ENCODE measurements around the gene THEMIS.
A peak's percentile ranks its signal among the peaks of the same experiment; 100 is the strongest.
"Not testable (repeated sequence)": the region's sequence is repeated elsewhere in the genome, so short reads cannot be mapped to it uniquely, and the experiment has no call there.

Gene THEMIS

DNA sequence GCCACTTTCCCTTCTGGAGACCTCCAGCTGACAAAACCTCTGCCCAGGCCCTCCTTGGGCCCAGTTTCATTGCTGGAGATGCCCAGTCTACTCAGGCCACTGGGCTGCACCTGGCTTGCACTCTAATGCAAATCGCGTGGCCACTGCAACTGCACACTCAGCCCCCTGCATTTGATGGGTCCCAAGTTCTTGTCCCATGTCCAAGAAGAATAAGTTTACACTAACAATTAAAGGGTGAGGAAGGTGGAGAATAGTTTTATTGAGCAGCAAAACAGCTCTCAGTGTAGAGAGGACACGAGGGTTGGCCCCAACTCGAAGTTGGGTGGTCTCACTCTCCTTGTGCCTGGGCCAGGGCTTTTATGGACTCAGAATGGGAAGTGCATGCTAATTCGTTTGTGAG, 31.9 kb upstream of the THEMIS start:
- Mint-ChIP-seq H3K4me1 (peaks cover 42% of the 10 kb centered on the region), H3K9me3 (peaks cover 35% of the 10 kb centered on the region), H3K27ac (peak overlapping the region; percentile 75), H3K27me3 (no peaks in the 10 kb centered on the region), H3K36me3 (peaks cover 46% of the 10 kb centered on the region), H3K4me3 (no peak overlapping the region)
- CTCF ChIA-PET: no interaction called here
- no peak for DNase-seq

DNA sequence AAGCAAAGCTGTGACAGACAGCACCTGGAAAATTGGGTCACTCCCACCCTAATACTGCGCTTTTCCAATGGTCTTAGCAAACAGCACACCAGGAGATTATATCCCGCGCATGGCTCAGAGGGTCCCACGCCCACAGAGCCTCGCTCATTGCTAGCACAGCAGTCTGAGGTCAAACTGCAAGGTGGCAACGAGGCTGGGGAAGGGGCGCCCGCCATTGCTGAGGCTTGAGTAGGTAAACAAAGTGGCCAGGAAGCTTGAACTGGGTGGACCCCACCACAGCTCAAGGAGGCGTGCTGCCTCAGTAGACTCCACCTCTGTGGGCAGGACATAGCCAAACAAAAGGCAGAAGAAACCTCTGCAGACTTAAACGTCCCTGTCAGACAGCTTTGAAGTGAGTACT, 25.6 kb upstream of the THEMIS start:
- H3K4me1 Mint-ChIP-seq: peaks cover 38% of the 10 kb centered on the region
- H3K36me3 Mint-ChIP-seq: peaks cover 50% of the 10 kb centered on the region
- CTCF ChIA-PET: interaction anchor here (1.1 kb wide), 1 partner anchor 44 kb away, joined by 3 read pairs; no protein-coding TSS in a partner anchor
- H3K4me3 Mint-ChIP-seq, H3K27ac Mint-ChIP-seq, DNase-seq, H3K27me3 Mint-ChIP-seq: not testable (repeated sequence)
- H3K9me3 Mint-ChIP-seq: peaks cover 48% of the 10 kb centered on the region

DNA sequence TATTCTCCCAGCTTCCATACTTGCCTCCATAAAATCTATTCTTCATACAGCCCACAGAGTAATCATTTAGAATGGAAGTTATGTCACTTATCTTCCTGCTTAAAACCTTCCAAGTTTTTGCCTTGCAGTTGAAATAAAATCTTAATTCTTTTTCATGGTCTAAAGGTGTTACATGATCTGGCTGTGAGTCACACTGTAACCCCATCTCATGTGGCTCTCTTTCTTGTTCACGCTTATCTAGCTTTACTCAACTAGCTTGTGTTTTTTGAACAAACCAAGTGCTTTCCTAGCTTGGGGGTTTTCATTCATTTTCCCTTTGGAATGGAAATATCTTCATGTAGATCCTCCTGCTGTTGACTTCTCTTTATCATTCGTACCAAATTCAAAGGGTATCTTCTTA, 23.6 kb upstream of the THEMIS start:
- CTCF ChIA-PET: interaction anchor here (0.7 kb wide), 1 partner anchor 43 kb away, joined by 3 read pairs; no protein-coding TSS in a partner anchor
- Mint-ChIP-seq H3K4me3 (no peak overlapping the region), H3K9me3 (peaks cover 40% of the 10 kb centered on the region), H3K27me3 (no peaks in the 10 kb centered on the region), H3K27ac (no peak overlapping the region), H3K4me1 (peaks cover 57% of the 10 kb centered on the region), H3K36me3 (peaks cover 41% of the 10 kb centered on the region)
- no peak for DNase-seq

DNA sequence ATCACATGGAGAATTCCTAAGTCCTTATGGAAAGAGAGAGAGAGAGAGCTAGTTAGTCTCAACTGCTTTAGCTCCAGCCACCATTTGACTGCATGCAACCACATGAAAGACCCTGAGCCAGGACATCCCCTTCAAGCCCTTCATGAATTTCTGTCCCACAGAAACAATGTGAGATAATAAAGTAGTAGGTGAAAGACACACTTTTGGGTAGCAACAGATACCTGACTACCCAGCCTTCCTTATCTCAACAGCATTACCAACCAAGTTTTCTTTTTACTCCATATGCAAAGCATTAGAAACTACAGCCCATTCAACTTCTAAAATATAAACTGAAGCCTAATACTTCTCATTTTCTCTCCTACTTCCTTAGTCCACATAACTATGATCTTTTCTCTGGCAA, 23.2 kb upstream of the THEMIS start:
- peaks cover 39% of the 10 kb centered on the region for H3K36me3 Mint-ChIP-seq
- peaks cover 61% of the 10 kb centered on the region for H3K4me1 Mint-ChIP-seq
- no peaks in the 10 kb centered on the region for H3K27me3 Mint-ChIP-seq
- peaks cover 38% of the 10 kb centered on the region for H3K9me3 Mint-ChIP-seq
- no peak overlapping the region for H3K27ac Mint-ChIP-seq
- CTCF ChIA-PET: no interaction called here
- DNase-seq: no peak
- no peak overlapping the region for H3K4me3 Mint-ChIP-seq

DNA sequence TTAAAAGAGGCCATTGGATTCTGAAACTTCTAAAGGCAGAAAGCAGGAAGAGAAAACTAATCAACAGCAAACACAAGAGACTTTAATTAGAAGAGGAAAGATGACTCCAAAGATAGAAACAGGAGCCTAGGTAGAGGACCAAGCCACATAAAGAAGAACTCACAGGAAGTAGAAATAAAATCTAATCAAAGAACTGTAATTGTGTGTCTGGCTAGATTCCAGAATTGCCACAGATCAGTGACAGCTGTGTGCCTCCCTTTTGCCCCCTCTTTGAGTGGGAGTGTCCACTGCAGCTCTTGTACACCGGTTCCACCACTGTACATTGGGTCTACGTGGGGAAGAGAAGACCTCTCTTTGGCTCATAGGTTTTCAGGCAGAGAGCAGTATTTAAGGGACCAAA, 22.3 kb upstream of the THEMIS start:
- Mint-ChIP-seq H3K9me3 (peaks cover 30% of the 10 kb centered on the region), H3K27ac (peak overlapping the region; percentile 50), H3K4me3 (no peak overlapping the region), H3K36me3 (peaks cover 30% of the 10 kb centered on the region), H3K4me1 (peaks cover 69% of the 10 kb centered on the region), H3K27me3 (no peaks in the 10 kb centered on the region)
- CTCF ChIA-PET: no interaction called here
- no peak for DNase-seq

DNA sequence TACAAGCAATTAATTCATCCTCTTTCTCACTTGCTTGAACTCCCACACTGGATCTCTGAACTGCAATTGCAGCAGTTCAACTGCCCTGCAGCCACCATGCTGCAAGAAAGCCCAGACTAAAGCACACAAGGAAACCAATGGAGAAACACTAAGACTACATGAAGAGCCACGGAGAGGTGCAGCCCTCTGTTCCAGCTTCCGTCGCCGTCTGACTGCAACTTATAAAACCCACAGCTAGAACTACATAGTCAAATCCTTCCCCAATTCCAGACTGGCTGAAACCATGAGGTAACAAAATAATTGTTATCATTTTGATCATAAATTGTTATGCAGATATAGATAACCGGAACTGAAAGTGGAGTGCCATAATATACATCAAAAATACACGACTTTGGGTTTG, 21.1 kb upstream of the THEMIS start:
- Mint-ChIP-seq H3K4me3 (peak overlapping the region; percentile 1), H3K36me3 (peaks cover 26% of the 10 kb centered on the region), H3K27me3 (no peaks in the 10 kb centered on the region), H3K4me1 (peaks cover 81% of the 10 kb centered on the region), H3K9me3 (peaks cover 24% of the 10 kb centered on the region), H3K27ac (peak overlapping the region; percentile 53)
- CTCF ChIA-PET: interaction anchor here (0.8 to 1.3 kb wide), 2 partner anchors 17 to 21 kb away, joined by 3 read pairs; partner anchors contain the start of gene THEMIS
- no peak for DNase-seq

DNA sequence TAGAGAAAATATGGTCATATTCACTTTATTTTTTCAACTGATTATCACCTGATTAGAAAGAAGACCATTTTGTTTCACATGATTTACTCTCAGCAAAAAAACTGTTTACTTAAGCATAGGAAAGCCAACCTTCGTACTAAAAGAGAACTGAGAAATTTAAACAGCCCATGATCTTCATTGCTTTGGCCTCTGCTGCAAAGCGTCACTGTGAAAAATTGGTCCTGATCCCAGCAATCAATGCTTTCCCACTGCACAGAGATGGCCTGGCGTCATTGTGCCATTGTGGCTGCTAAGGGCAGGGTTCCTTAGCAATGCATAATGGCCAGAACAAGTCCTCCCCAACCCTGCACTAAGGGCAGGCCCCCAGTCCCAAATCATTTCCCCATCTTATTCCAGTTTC, 19.9 kb upstream of the THEMIS start:
- no peak overlapping the region for H3K27ac Mint-ChIP-seq
- peaks cover 20% of the 10 kb centered on the region for H3K9me3 Mint-ChIP-seq
- H3K4me1 Mint-ChIP-seq: peaks cover 89% of the 10 kb centered on the region
- DNase-seq: no peak
- peaks cover 29% of the 10 kb centered on the region for H3K36me3 Mint-ChIP-seq
- CTCF ChIA-PET: no interaction called here
- H3K27me3 Mint-ChIP-seq: no peaks in the 10 kb centered on the region
- H3K4me3 Mint-ChIP-seq: no peak overlapping the region

DNA sequence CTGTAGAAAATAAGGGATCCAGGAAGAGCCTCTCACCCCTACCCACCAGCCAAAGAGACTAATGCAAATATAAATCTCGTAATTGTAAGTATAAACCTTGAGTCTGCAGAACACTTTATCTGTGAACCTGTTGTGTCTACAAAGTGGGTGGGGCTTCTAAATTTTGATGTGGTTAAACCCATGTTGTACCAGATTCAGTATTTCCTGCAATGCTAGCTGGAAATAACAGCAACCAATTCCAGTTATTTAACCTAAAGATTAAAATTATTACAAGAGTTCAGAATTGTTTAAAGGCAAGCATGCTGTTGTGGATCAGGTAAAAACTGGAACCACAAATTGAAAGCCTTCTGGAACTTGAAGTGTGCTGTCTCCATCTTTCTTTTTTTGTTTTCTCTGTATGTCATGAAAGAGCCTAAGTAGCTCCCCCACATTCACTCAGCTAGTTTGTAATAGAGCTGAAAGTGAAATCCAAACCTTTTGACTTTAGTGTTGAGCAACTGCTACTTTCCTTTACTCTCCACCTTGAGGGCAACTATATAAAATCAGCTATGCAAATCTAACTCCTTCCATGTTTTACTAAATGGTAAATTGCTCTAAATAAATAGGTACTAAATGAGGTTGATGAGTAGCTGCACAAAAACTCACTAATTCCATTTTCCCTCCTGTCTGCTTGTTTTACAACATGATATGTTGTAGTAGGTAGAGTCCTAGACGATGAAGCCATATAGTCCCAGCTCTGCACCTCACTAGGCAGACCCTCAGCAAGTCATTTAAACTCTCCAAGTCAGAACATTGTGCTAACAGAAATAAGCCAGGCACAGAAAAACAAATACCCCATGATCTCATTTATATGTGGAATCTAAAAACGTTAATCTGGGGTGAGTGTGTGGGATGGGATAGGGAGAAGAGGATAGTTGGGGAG, 17.9 kb upstream of the THEMIS start:
- CTCF ChIA-PET: interaction anchor here (0.8 to 3.8 kb wide), 9 partner anchors 12 to 53 kb away, joined by 3 to 14 read pairs (median 7); partner anchors contain the start of gene THEMIS
- peaks cover 25% of the 10 kb centered on the region for H3K36me3 Mint-ChIP-seq
- peak overlapping the region; percentile 79 for H3K4me3 Mint-ChIP-seq
- no peaks in the 10 kb centered on the region for H3K27me3 Mint-ChIP-seq
- peak overlapping the region; percentile 90 for H3K27ac Mint-ChIP-seq
- H3K4me1 Mint-ChIP-seq: peaks cover 92% of the 10 kb centered on the region
- peak; percentile 32 for DNase-seq
- peaks cover 6% of the 10 kb centered on the region for H3K9me3 Mint-ChIP-seq

DNA sequence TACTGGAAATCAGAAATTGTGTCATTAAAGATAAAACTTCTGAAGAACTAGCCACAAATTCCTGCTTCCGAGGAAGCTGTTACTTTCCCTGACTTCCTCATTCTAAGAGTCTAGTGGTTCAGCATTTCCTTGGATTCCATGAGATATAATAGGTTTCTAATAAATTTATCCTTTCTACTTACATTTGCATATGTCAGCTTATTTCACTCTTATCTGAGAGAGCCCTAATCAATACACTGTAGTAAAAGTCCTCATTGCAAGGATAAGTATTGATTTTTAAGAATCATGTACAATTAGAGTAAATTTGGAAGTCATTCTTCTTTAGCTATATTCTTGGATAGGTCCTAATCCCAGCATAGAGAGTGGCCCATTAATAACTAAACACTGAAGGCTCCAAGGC, 16.9 kb upstream of the THEMIS start:
- no peaks in the 10 kb centered on the region for H3K27me3 Mint-ChIP-seq
- DNase-seq: no peak
- peaks cover 29% of the 10 kb centered on the region for H3K36me3 Mint-ChIP-seq
- H3K4me3 Mint-ChIP-seq: peak overlapping the region; percentile 79
- CTCF ChIA-PET: interaction anchor here (1.1 to 3.8 kb wide), 6 partner anchors 9 to 54 kb away, joined by 3 to 14 read pairs (median 8); partner anchors contain the start of gene THEMIS
- H3K27ac Mint-ChIP-seq: peak overlapping the region; percentile 90
- peaks cover 84% of the 10 kb centered on the region for H3K4me1 Mint-ChIP-seq
- peaks cover 6% of the 10 kb centered on the region for H3K9me3 Mint-ChIP-seq

DNA sequence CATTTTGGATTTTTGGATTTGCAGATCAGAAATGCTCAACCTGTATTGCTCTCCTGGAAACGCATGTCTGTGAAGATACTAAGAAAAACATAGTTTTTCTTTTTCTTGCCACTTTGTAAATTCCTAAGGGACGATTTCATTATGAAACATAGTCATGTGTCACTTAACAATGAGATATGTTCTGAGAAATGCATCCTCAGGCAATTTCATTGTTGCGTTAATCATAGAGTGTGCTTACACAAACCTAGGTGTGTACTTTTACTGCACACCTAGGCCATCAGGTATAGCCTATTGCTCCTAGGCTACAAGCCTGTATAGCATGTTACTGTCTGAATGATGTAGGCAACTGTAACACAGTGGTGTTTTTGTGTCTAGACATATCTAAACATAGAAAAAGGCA, 13.4 kb upstream of the THEMIS start:
- peaks cover 25% of the 10 kb centered on the region for H3K9me3 Mint-ChIP-seq
- H3K36me3 Mint-ChIP-seq: peaks cover 51% of the 10 kb centered on the region
- CTCF ChIA-PET: no interaction called here
- H3K27ac Mint-ChIP-seq: no peak overlapping the region
- no peak overlapping the region for H3K4me3 Mint-ChIP-seq
- no peak for DNase-seq
- H3K4me1 Mint-ChIP-seq: peaks cover 49% of the 10 kb centered on the region
- no peaks in the 10 kb centered on the region for H3K27me3 Mint-ChIP-seq

DNA sequence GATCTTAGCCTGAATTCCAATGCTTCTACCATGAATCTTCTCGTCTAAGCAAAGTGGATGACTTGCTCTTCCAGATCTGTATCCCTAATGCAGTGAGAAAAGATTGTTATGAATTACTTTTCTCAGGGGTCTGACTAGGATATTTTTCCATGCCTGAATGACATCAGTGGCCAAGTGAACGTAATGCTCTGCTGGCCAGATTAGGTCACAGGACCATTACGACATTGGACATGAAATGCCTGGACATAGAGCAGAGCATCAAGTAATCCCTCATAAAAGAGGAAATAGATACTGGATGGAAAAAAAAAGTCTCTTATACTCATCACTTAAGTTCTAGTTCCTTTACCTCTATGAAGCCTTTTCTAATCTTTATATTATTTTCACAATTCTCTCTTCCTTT, 12.1 kb upstream of the THEMIS start:
- no peak overlapping the region for H3K4me3 Mint-ChIP-seq
- H3K27ac Mint-ChIP-seq: no peak overlapping the region
- CTCF ChIA-PET: interaction anchor here (1.1 kb wide), 1 partner anchor 19 kb away, joined by 3 read pairs; no protein-coding TSS in a partner anchor
- no peaks in the 10 kb centered on the region for H3K27me3 Mint-ChIP-seq
- H3K4me1 Mint-ChIP-seq: peaks cover 45% of the 10 kb centered on the region
- peaks cover 59% of the 10 kb centered on the region for H3K36me3 Mint-ChIP-seq
- no peak for DNase-seq
- peaks cover 30% of the 10 kb centered on the region for H3K9me3 Mint-ChIP-seq

DNA sequence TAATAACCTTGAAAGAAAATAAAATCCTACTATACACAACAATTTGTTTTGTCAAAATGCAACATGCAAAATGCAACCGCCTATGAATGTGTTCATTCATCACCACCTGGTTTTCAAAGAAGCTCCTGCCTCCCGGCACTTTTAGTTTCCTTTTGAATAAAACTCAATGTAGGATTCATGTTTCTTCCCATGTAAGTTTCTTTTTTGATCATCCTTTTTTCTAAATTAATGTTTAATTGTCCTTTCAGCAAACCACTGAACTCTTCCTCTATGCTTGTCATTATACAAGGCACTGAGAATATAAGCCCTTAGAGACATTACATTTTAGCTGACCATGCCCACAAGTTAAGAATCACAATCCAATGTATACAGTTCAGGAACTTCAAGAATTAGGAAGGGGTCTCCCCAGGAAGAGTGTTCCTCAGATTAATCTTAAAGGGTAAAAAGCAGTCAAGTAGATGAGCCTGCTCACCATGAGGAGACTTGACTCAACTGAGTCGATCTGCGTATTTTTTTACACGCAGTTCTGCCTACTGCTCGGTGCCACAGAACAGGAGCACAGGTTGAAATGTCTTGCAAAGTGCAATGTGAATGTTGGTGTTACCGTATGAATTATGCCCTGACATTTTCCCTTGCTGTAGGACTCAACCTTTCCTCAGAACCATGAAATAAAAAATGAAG, 7.2 kb upstream of the THEMIS start:
- Mint-ChIP-seq H3K27ac (peak overlapping the region; percentile 92), H3K4me1 (peaks cover 44% of the 10 kb centered on the region), H3K4me3 (peak overlapping the region; percentile 74), H3K36me3 (peaks cover 57% of the 10 kb centered on the region), H3K9me3 (peaks cover 39% of the 10 kb centered on the region), H3K27me3 (no peaks in the 10 kb centered on the region)
- CTCF ChIA-PET: interaction anchor here (1.2 to 1.7 kb wide), 3 partner anchors 9 to 64 kb away, joined by 4 to 7 read pairs (median 6); no protein-coding TSS in a partner anchor
- no peak for DNase-seq

DNA sequence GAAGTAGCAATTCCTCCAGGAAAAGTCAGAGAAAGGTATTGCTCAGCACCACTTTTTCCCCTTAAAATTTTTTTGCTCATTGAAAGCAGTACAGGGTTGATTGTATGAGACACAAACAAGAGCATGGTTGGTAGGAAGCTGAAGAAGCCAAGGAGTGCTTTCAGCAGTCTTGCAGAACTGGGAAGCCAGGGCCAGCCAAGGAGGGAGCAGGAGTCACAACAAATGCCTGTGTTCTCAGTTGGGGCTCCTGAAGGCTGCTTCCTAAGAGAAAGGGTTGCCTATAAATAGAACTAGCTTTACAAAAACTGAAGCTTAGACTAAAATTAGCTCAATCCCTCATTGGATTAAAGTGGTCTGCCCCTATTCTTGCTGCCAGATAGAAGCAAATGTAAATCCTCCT, 3.3 kb upstream of the THEMIS start:
- H3K27me3 Mint-ChIP-seq: no peaks in the 10 kb centered on the region
- no peak for DNase-seq
- peaks cover 47% of the 10 kb centered on the region for H3K36me3 Mint-ChIP-seq
- CTCF ChIA-PET: interaction anchor here (1.0 to 1.2 kb wide), 3 partner anchors 14 to 66 kb away, joined by 3 read pairs; no protein-coding TSS in a partner anchor
- H3K4me3 Mint-ChIP-seq: no peak overlapping the region
- peaks cover 64% of the 10 kb centered on the region for H3K4me1 Mint-ChIP-seq
- H3K9me3 Mint-ChIP-seq: peaks cover 22% of the 10 kb centered on the region
- H3K27ac Mint-ChIP-seq: no peak overlapping the region

DNA sequence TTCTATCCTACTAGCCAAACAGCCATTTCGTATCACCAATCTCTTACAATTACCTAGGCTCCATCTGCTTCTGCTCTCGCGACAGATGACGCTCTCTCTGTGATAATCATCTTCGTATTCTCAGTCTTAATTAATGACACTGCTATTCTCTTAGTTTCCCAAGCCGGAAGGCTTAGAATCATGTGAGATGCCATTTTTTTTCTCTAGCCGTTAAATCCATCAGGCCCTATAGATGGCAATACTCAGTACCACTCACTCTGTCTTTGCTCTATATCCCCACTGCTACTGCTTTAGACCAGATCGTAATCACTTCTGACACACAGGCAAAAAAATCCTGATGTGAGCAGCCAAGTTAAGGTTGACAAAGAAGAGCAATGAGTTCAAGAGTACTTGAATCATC, 2.1 kb upstream of the THEMIS start:
- Mint-ChIP-seq H3K27ac (no peak overlapping the region), H3K27me3 (no peaks in the 10 kb centered on the region), H3K4me3 (peak overlapping the region; percentile 8), H3K36me3 (peaks cover 51% of the 10 kb centered on the region), H3K9me3 (peaks cover 18% of the 10 kb centered on the region), H3K4me1 (peaks cover 66% of the 10 kb centered on the region)
- CTCF ChIA-PET: interaction anchor here (1.1 kb wide), 1 partner anchor 16 kb away, joined by 8 read pairs; no protein-coding TSS in a partner anchor
- no peak for DNase-seq
